GM12878 (cell line): ENCODE results near the gene CCDC24. TPM values are rescaled to one million over a fixed set of nuclear protein-coding genes. Genes with fewer than 3 reads are reported as not detected.
A peak's percentile ranks its signal among the peaks of the same experiment; 100 is the strongest.

Source experiments
- ATAC-seq: fragments of 200-7000 bp; cut with Tn5 transposase; 3 replicates; pipeline ENCODE4 v1.9.1; 2020; ENCODE audit warnings: mild to moderate bottlenecking, moderate library complexity
- BruUV-seq: library from RNA; stranded (reverse); fragments of 400-500 nt; replicated peaks from 2 replicates; lab custom pipeline; 2021; lab: Mats Ljungman, UMichigan
- CTCF ChIA-PET: fragments of 300-600 bp; sonication (Branson Sonifier 250); formaldehyde crosslinking; extraction: SDS; loops from one replicate; lab custom pipeline; 2021; ENCODE audit warnings: inconsistent platforms; lab: Yijun Ruan, JAX
- POLR2A ChIA-PET: fragments of 350-600 bp; formaldehyde crosslinking; extraction: SDS; loops from one replicate; lab custom pipeline; 2021; ENCODE audit warnings: inconsistent platforms; lab: Charles Lee
- RAD21 ChIA-PET: fragments of 300-600 bp; sonication (Branson Sonifier 250); formaldehyde crosslinking; loops from one replicate; lab custom pipeline; 2023; ENCODE audit warnings: antibody characterized with exemption; ENCODE audit not compliant: unreplicated experiment; lab: Charles Lee
- SMC1A ChIA-PET: fragments of 300-600 bp; sonication (Branson Sonifier 250); formaldehyde crosslinking; loops from one replicate; lab custom pipeline; 2023; ENCODE audit not compliant: unreplicated experiment, uncharacterized antibody; lab: Charles Lee
- DNase-seq: peaks from one replicate; pipeline ENCODE4 v3.0.0-alpha.2; 2011; ENCODE audit warnings: low read depth, low spot score
- FAIRE-seq: peaks from 3 replicates; lab custom pipeline; 2011; peaks lifted over from hg19 to GRCh38; lab: Jason Lieb, UNC
- H2AFZ ChIP-seq: 2 replicates; pipeline ENCODE4 v1.6.0; 2011; ENCODE audit warnings: low read depth, low read length, control low read depth; ENCODE audit not compliant: control insufficient read depth
- H3K27ac ChIP-seq: 2 replicates; pipeline ENCODE4 v1.5.1; 2011; ENCODE audit warnings: control low read depth; ENCODE audit not compliant: control insufficient read depth, insufficient read depth
- H3K27me3 ChIP-seq, 2 experiments: replicated peaks in 1 of 2; 2 replicates each; pipeline versions ENCODE4 v1.6.0 to v1.6.1; 2011; ENCODE audit warnings: low read length in 1 of 2; ENCODE audit not compliant: control insufficient read depth in 2 of 2, insufficient read depth in 2 of 2
- H3K36me3 ChIP-seq, 2 experiments: 2 replicates each; pipeline ENCODE4 v1.5.1; 2011; ENCODE audit warnings: low read length in 1 of 2; ENCODE audit not compliant: control insufficient read depth in 2 of 2, insufficient read depth in 2 of 2
- H3K4me1 ChIP-seq: 2 replicates; pipeline ENCODE4 v1.6.1; 2011; ENCODE audit warnings: mild to moderate bottlenecking, low read length, moderate library complexity, mixed read lengths; ENCODE audit not compliant: control insufficient read depth, insufficient read depth
- H3K4me2 ChIP-seq: 2 replicates; pipeline ENCODE4 v1.6.0; 2011; ENCODE audit warnings: control low read depth; ENCODE audit not compliant: control insufficient read depth, insufficient read depth
- H3K4me3 ChIP-seq: fragments of 200-600 bp; sonication (generic); 2 replicates; pipeline ENCODE4 v1.5.1; 2016
- H3K79me2 ChIP-seq: 2 replicates; pipeline ENCODE4 v1.6.0; 2011; ENCODE audit warnings: low read length; ENCODE audit not compliant: control insufficient read depth, insufficient read depth
- H3K9ac ChIP-seq: 2 replicates; pipeline ENCODE4 v1.8.0; 2011; ENCODE audit warnings: low read length, control low read depth, mixed read lengths; ENCODE audit not compliant: control insufficient read depth, insufficient read depth
- H3K9me3 ChIP-seq: replicated peaks from 3 replicates; pipeline ENCODE4 v1.5.1; 2011; ENCODE audit warnings: mild to moderate bottlenecking, low read length; ENCODE audit not compliant: control insufficient read depth, insufficient read depth
- H4K20me1 ChIP-seq: 2 replicates; pipeline ENCODE4 v1.6.0; 2011; ENCODE audit not compliant: control insufficient read depth, insufficient read depth
- BCL3 ChIP-seq: IDR thresholded peaks from 2 replicates; pipeline ENCODE4 v1.6.1; 2011; ENCODE audit warnings: borderline replicate concordance, low read depth, mild to moderate bottlenecking, moderate library complexity, low read length; ENCODE audit not compliant: insufficient read depth, poor library complexity, severe bottlenecking
- CHD2 ChIP-seq: IDR thresholded peaks from 2 replicates; pipeline ENCODE4 v1.6.1; 2011; ENCODE audit warnings: low read depth, low read length, improper control_type of control experiment, borderline replicate concordance
- ETV6 ChIP-seq, 2 experiments: fragments of 450-650 bp in 1 of 2; IDR thresholded peaks in 1 of 2; conservative IDR thresholded peaks in 1 of 2; 2 replicates each; pipeline ENCODE4 v1.6.1; 2014; ENCODE audit warnings: antibody characterized with exemption in 1 of 2, borderline replicate concordance in 1 of 2, low read depth in 1 of 2, mild to moderate bottlenecking in 1 of 2, moderate library complexity in 1 of 2
- HDAC6 ChIP-seq: fragments of 200-600 bp; sonication (generic); IDR thresholded peaks from one replicate; pipeline ENCODE4 v1.8.0; 2017; ENCODE audit warnings: antibody characterized with exemption; ENCODE audit not compliant: unreplicated experiment
- NR2F1 ChIP-seq: fragments of 450-650 bp; conservative IDR thresholded peaks from 2 replicates; pipeline ENCODE4 v1.6.1; 2017; ENCODE audit warnings: mild to moderate bottlenecking
- POLR2AphosphoS2 ChIP-seq: IDR thresholded peaks from 2 replicates; pipeline ENCODE4 v1.6.1; 2011; ENCODE audit warnings: low read depth, mild to moderate bottlenecking, low read length, improper control_type of control experiment, moderate library complexity
- ZBTB40 ChIP-seq: fragments of 450-650 bp; IDR thresholded peaks from 2 replicates; pipeline ENCODE4 v1.6.1; 2016; ENCODE audit warnings: mild to moderate bottlenecking, moderate library complexity, borderline replicate concordance
- WGBS: methylation state at CpG from one replicate; pipeline ENCODE4 v1.1.6; 2016; ENCODE audit warnings: low lambda C conversion rate; ENCODE audit not compliant: insufficient replicate concordance, insufficient coverage; ENCODE audit errors: missing lambda C conversion rate; 5-methylcytosine and 5-hydroxymethylcytosine counted together
- in situ Hi-C: fragments of 300-500 bp; cut with MboI; formaldehyde crosslinking; loops from 9 replicates; pipeline ENCODE4 v1.14.3; 2018; ENCODE audit warnings: mixed read lengths
- intact Hi-C: fragments of 100-400 bp; cut with micrococcal nuclease; formaldehyde crosslinking; loops from one replicate; pipeline ENCODE4 v1.14.2; 2022; ENCODE audit not compliant: unreplicated experiment
- polyA plus RNA-seq, 11 experiments: library from polyadenylated mRNA; depleted of rRNA in 4 of 11; unstranded in 6 of 11; stranded (reverse) in 5 of 11; fragments of >200 nt; fragmentation: Nextera tagmentation in 4 of 11; fragmentation: Illumina TruSeq in 1 of 11; extraction: Ambion mirVana in 4 of 11; extraction: Trizol in 1 of 11; gene quantifications; 1 replicate in 1 of 11; 2 replicates in 10 of 11; pipeline versions ENCODE4 v1.2.1 to v1.2.3, GENCODE V29; 2011 to 2016; ENCODE audit warnings: inconsistent platforms in 2 of 11, missing spikeins in 2 of 11, low read depth in 1 of 11
- total RNA-seq, 4 experiments: library from RNA; depleted of rRNA in 3 of 4; stranded (reverse); fragments of >200 nt in 3 of 4; fragmentation: Illumina TruSeq in 1 of 4; extraction: Trizol in 1 of 4; gene quantifications; 2 replicates each; pipeline versions ENCODE4 v1.2.1 to v1.2.3, GENCODE V29; 2013 to 2021

CCDC24 gene
- total and polyA plus RNA-seq, 10 of the 15 experiments (the other 5 are each of a cell fraction or from before 2014, with no cell fraction given) = 0.18 to 3.1 (median 1.6) TPM; not detected in 1

GRCh38 chr1:43981135-43981491 is 10.3 kb upstream of the CCDC24 start:
- BruUV-seq = no TSS peak
- ChIA-PET RAD21 (no interaction called here), POLR2A (no interaction called here), SMC1A (no interaction called here), CTCF (no interaction called here)
- no peak for ATAC-seq
- Histone ChIP-seq H3K4me1 (peaks cover 22% of the 10 kb centered on the region), H3K27ac (no peak overlapping the region), H3K9ac (no peak overlapping the region), H3K9me3 (no peaks in the 10 kb centered on the region), H3K27me3 (no peaks in the 10 kb centered on the region), H3K79me2 (peaks cover 31% of the 10 kb centered on the region), H3K36me3 (peaks cover 4 to 7% of the 10 kb centered on the region in 2 experiments), H2AFZ (no peak overlapping the region), H3K4me3 (no peak overlapping the region; the same call in 1 of the 2 replicates), H3K4me2 (peak overlapping the region; percentile 96; the same call in 1 of the 2 replicates)
- no peak for DNase-seq
- WGBS = 87% methylated on average over 17 of the region's 20 CpGs
- no peak for FAIRE-seq
- intact Hi-C loops = no loop called here
- TF ChIP-seq POLR2AphosphoS2 (no peak), NR2F1 (no peak), ETV6 (conservative IDR thresholded peaks at IDR 0.05 in 1 of 2, IDR thresholded peaks at IDR 0.05 in 1 of 2; ENCODE audit: borderline replicate concordance in 1 of 2, low read depth in 1 of 2) (no peak), CHD2 (no peak), HDAC6 (no peak)
- TF ChIP-seq, all 136 proteins: peak for 0
- H4K20me1 ChIP-seq = no peaks in the 10 kb centered on the region
- in situ Hi-C loops = no loop called here

- ChIA-PET RAD21 (no interaction called here), CTCF (no interaction called here), POLR2A (no interaction called here), SMC1A (no interaction called here)
- WGBS = 91% methylated on average over 20 of the region's 20 CpGs
- H3K9ac ChIP-seq = no peak overlapping the region
- H2AFZ ChIP-seq = no peak overlapping the region
- no peak overlapping the region for H3K4me3 ChIP-seq
- FAIRE-seq (no peak), DNase-seq (no peak), ATAC-seq (no peak)
- in situ Hi-C loops = no loop called here
- H3K27ac ChIP-seq = no peak overlapping the region
- no TSS peak for BruUV-seq
- peaks cover 26% of the 10 kb centered on the region for H3K79me2 ChIP-seq
- H4K20me1 ChIP-seq = no peaks in the 10 kb centered on the region
- H3K27me3 ChIP-seq = no peaks in the 10 kb centered on the region
- H3K9me3 ChIP-seq = no peaks in the 10 kb centered on the region
- peaks cover 20% of the 10 kb centered on the region for H3K4me1 ChIP-seq
- intact Hi-C loops = no loop called here
- H3K4me2 ChIP-seq = no peak overlapping the region
- H3K36me3 ChIP-seq = peaks cover 4 to 5% of the 10 kb centered on the region in 2 experiments
- TF ChIP-seq BCL3 = no peak
- TF ChIP-seq ZBTB40 = no peak
These were observed 9.8 kb upstream of the CCDC24 start for GRCh38 chr1:43981636-43982035.
